ENCODE measurements around the gene MYO1E.
"Not testable (repeated sequence)": the region's sequence is repeated elsewhere in the genome, so short reads cannot be mapped to it uniquely, and the experiment has no call there.

GRCh38 chr15:59162080-59162479 is 210.6 kb downstream of the MYO1E start:
- not testable (repeated sequence) for TF ChIP-seq POLR2A, POLR2AphosphoS5, EP300 (IDR thresholded peaks at IDR 0.05)
- TF ChIP-seq, protein P1, sequence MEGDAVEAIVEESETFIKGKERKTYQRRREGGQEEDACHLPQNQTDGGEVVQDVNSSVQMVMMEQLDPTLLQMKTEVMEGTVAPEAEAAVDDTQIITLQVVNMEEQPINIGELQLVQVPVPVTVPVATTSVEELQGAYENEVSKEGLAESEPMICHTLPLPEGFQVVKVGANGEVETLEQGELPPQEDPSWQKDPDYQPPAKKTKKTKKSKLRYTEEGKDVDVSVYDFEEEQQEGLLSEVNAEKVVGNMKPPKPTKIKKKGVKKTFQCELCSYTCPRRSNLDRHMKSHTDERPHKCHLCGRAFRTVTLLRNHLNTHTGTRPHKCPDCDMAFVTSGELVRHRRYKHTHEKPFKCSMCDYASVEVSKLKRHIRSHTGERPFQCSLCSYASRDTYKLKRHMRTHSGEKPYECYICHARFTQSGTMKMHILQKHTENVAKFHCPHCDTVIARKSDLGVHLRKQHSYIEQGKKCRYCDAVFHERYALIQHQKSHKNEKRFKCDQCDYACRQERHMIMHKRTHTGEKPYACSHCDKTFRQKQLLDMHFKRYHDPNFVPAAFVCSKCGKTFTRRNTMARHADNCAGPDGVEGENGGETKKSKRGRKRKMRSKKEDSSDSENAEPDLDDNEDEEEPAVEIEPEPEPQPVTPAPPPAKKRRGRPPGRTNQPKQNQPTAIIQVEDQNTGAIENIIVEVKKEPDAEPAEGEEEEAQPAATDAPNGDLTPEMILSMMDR (IDR thresholded peaks at IDR 0.05) = not testable (repeated sequence)

Measured in gastroesophageal sphincter (tissue), 3 donors.